ENCODE measurements around the gene FGD3.

GRCh38 chr9:92983984-92984589 lies 36.8 kb downstream of the FGD3 start:
- TF ChIP-seq, protein P1, sequence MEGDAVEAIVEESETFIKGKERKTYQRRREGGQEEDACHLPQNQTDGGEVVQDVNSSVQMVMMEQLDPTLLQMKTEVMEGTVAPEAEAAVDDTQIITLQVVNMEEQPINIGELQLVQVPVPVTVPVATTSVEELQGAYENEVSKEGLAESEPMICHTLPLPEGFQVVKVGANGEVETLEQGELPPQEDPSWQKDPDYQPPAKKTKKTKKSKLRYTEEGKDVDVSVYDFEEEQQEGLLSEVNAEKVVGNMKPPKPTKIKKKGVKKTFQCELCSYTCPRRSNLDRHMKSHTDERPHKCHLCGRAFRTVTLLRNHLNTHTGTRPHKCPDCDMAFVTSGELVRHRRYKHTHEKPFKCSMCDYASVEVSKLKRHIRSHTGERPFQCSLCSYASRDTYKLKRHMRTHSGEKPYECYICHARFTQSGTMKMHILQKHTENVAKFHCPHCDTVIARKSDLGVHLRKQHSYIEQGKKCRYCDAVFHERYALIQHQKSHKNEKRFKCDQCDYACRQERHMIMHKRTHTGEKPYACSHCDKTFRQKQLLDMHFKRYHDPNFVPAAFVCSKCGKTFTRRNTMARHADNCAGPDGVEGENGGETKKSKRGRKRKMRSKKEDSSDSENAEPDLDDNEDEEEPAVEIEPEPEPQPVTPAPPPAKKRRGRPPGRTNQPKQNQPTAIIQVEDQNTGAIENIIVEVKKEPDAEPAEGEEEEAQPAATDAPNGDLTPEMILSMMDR (IDR thresholded peaks at IDR 0.05) = no peak
- TF ChIP-seq POLR2A (IDR thresholded peaks at IDR 0.05) = no peak
- TF ChIP-seq POLR2AphosphoS5 (IDR thresholded peaks at IDR 0.05) = no peak
